Measurements from ENCODE around the gene PPP6R3.

PPP6R3 gene

GRCh38 chr11:68655406-68655805 is 194.9 kb downstream of the PPP6R3 start:
- no peaks in the 10 kb centered on the region for H3K36me3 Mint-ChIP-seq
- no peak overlapping the region for H3K4me3 Mint-ChIP-seq
- no peaks in the 10 kb centered on the region for H3K4me1 Mint-ChIP-seq
- peaks cover 5% of the 10 kb centered on the region for H3K9me3 Mint-ChIP-seq
- H3K27me3 Mint-ChIP-seq, result peaks cover 17% of the 10 kb centered on the region
- no peak for DNase-seq
- H3K27ac Mint-ChIP-seq, result no peak overlapping the region
- CTCF ChIA-PET, result no interaction called here

- CTCF ChIA-PET, result no interaction called here
- H3K4me3 Mint-ChIP-seq, result no peak overlapping the region
Measured at GRCh38 chr11:68655806-68656205, 195.3 kb downstream of the PPP6R3 start.

GRCh38 chr11:68657021-68657780 is 196.6 kb downstream of the PPP6R3 start:
- no peak overlapping the region for H3K27ac Mint-ChIP-seq

More at GRCh38 chr11:68655806-68656205, 195.3 kb downstream of the PPP6R3 start:
- no peaks in the 10 kb centered on the region for H3K36me3 Mint-ChIP-seq
- no peak for DNase-seq
- H3K27ac Mint-ChIP-seq, result no peak overlapping the region
- peaks cover 16% of the 10 kb centered on the region for H3K27me3 Mint-ChIP-seq
- peaks cover 5% of the 10 kb centered on the region for H3K9me3 Mint-ChIP-seq
- H3K4me1 Mint-ChIP-seq, result no peaks in the 10 kb centered on the region

GRCh38 chr11:68658097-68658496 is 197.5 kb downstream of the PPP6R3 start:
- Mint-ChIP-seq H3K4me3 (no peak overlapping the region), H3K9me3 (peaks cover 5% of the 10 kb centered on the region), H3K4me1 (no peaks in the 10 kb centered on the region), H3K27ac (no peak overlapping the region), H3K36me3 (no peaks in the 10 kb centered on the region), H3K27me3 (peaks cover 13% of the 10 kb centered on the region)
- CTCF ChIA-PET, result no interaction called here
- DNase-seq, result no peak

More at GRCh38 chr11:68657021-68657780, 196.6 kb downstream of the PPP6R3 start:
- no peaks in the 10 kb centered on the region for H3K4me1 Mint-ChIP-seq
- no peak for DNase-seq
- no peaks in the 10 kb centered on the region for H3K36me3 Mint-ChIP-seq
- H3K4me3 Mint-ChIP-seq, result no peak overlapping the region
- peaks cover 5% of the 10 kb centered on the region for H3K9me3 Mint-ChIP-seq
- peaks cover 11% of the 10 kb centered on the region for H3K27me3 Mint-ChIP-seq
- CTCF ChIA-PET, result no interaction called here

GRCh38 chr11:68658661-68659060 is 198.1 kb downstream of the PPP6R3 start:
- CTCF ChIA-PET, result no interaction called here
- H3K27me3 Mint-ChIP-seq, result peaks cover 14% of the 10 kb centered on the region
- no peak for DNase-seq
- no peaks in the 10 kb centered on the region for H3K4me1 Mint-ChIP-seq
- H3K27ac Mint-ChIP-seq, result no peak overlapping the region
- H3K4me3 Mint-ChIP-seq, result no peak overlapping the region
- no peaks in the 10 kb centered on the region for H3K36me3 Mint-ChIP-seq
- H3K9me3 Mint-ChIP-seq, result peaks cover 5% of the 10 kb centered on the region

- Mint-ChIP-seq H3K4me1 (no peaks in the 10 kb centered on the region), H3K27me3 (peaks cover 16% of the 10 kb centered on the region), H3K27ac (no peak overlapping the region), H3K9me3 (peaks cover 5% of the 10 kb centered on the region), H3K36me3 (no peaks in the 10 kb centered on the region), H3K4me3 (no peak overlapping the region)
- DNase-seq, result no peak
- CTCF ChIA-PET, result no interaction called here
Measured at GRCh38 chr11:68659158-68659921, 198.8 kb downstream of the PPP6R3 start.

GRCh38 chr11:68660066-68660810 is 199.7 kb downstream of the PPP6R3 start:
- H3K4me3 Mint-ChIP-seq, result no peak overlapping the region
- peaks cover 2% of the 10 kb centered on the region for H3K9me3 Mint-ChIP-seq
- peaks cover 22% of the 10 kb centered on the region for H3K27me3 Mint-ChIP-seq
- no peak for DNase-seq
- H3K27ac Mint-ChIP-seq, result no peak overlapping the region
- no peaks in the 10 kb centered on the region for H3K36me3 Mint-ChIP-seq
- CTCF ChIA-PET, result no interaction called here
- no peaks in the 10 kb centered on the region for H3K4me1 Mint-ChIP-seq

- peaks cover 22% of the 10 kb centered on the region for H3K27me3 Mint-ChIP-seq
- no peak overlapping the region for H3K4me3 Mint-ChIP-seq
Measured at GRCh38 chr11:68661014-68661413, 200.5 kb downstream of the PPP6R3 start.

GRCh38 chr11:68661697-68662603 is 201.4 kb downstream of the PPP6R3 start:
- Mint-ChIP-seq H3K4me3 (no peak overlapping the region), H3K36me3 (no peaks in the 10 kb centered on the region), H3K27ac (no peak overlapping the region), H3K9me3 (no peaks in the 10 kb centered on the region), H3K4me1 (no peaks in the 10 kb centered on the region), H3K27me3 (peaks cover 22% of the 10 kb centered on the region)
- CTCF ChIA-PET, result no interaction called here
- no peak for DNase-seq

More at GRCh38 chr11:68661014-68661413, 200.5 kb downstream of the PPP6R3 start:
- no peak for DNase-seq
- Mint-ChIP-seq H3K9me3 (no peaks in the 10 kb centered on the region), H3K27ac (no peak overlapping the region), H3K4me1 (no peaks in the 10 kb centered on the region), H3K36me3 (no peaks in the 10 kb centered on the region)
- CTCF ChIA-PET, result no interaction called here

- H3K27me3 Mint-ChIP-seq, result peaks cover 22% of the 10 kb centered on the region
- H3K4me1 Mint-ChIP-seq, result no peaks in the 10 kb centered on the region
- CTCF ChIA-PET, result no interaction called here
- DNase-seq, result no peak
- no peak overlapping the region for H3K4me3 Mint-ChIP-seq
- H3K9me3 Mint-ChIP-seq, result no peaks in the 10 kb centered on the region
- H3K36me3 Mint-ChIP-seq, result no peaks in the 10 kb centered on the region
- no peak overlapping the region for H3K27ac Mint-ChIP-seq
Measured at GRCh38 chr11:68663482-68664010, 203.0 kb downstream of the PPP6R3 start.

- Mint-ChIP-seq H3K9me3 (no peaks in the 10 kb centered on the region), H3K27me3 (peaks cover 22% of the 10 kb centered on the region), H3K4me3 (no peak overlapping the region), H3K4me1 (no peaks in the 10 kb centered on the region), H3K27ac (no peak overlapping the region), H3K36me3 (no peaks in the 10 kb centered on the region)
- CTCF ChIA-PET, result no interaction called here
- DNase-seq, result no peak
Measured at GRCh38 chr11:68664141-68664540, 203.6 kb downstream of the PPP6R3 start.

- Mint-ChIP-seq H3K9me3 (no peaks in the 10 kb centered on the region), H3K36me3 (no peaks in the 10 kb centered on the region), H3K27me3 (peaks cover 22% of the 10 kb centered on the region), H3K4me1 (no peaks in the 10 kb centered on the region), H3K4me3 (no peak overlapping the region), H3K27ac (no peak overlapping the region)
- CTCF ChIA-PET, result no interaction called here
- DNase-seq, result no peak
Measured at GRCh38 chr11:68664906-68665305, 204.4 kb downstream of the PPP6R3 start.
